NT2/D1 (cell line): ENCODE data around the gene CCDC85C.
"Not testable (repeated sequence)": the region's sequence is repeated elsewhere in the genome, so short reads cannot be mapped to it uniquely, and the experiment has no call there.

Experiments
- DNase-seq: peaks from one replicate; pipeline ENCODE4 v3.0.0-alpha.2; 2011; ENCODE audit warnings: low read depth, low spot score
- H3K27me3 ChIP-seq: 2 replicates; pipeline ENCODE4 v1.6.0; 2011; ENCODE audit warnings: mild to moderate bottlenecking; ENCODE audit not compliant: insufficient read length, insufficient read depth
- H3K36me3 ChIP-seq: 2 replicates; pipeline ENCODE4 v1.6.1; 2011; ENCODE audit warnings: mild to moderate bottlenecking, low read length, mixed read lengths; ENCODE audit not compliant: insufficient read depth, insufficient read length
- H3K4me1 ChIP-seq: 2 replicates; pipeline ENCODE4 v1.5.1; 2011; ENCODE audit not compliant: insufficient read depth, insufficient read length
- H3K4me3 ChIP-seq: 2 replicates; pipeline ENCODE4 v1.5.1; 2011; ENCODE audit warnings: low read depth; ENCODE audit not compliant: insufficient read length
- H3K9ac ChIP-seq: 2 replicates; pipeline ENCODE4 v1.6.0; 2011; ENCODE audit warnings: low read depth; ENCODE audit not compliant: insufficient read length
- H3K9me3 ChIP-seq: 2 replicates; pipeline ENCODE4 v1.5.1; 2011; ENCODE audit warnings: mild to moderate bottlenecking, low read length; ENCODE audit not compliant: insufficient read depth
- SUZ12 ChIP-seq: IDR thresholded peaks from 2 replicates; pipeline ENCODE4 v1.6.1; 2011; ENCODE audit not compliant: insufficient read length, insufficient read depth; ENCODE audit errors: extremely low read depth
- YY1 ChIP-seq: IDR thresholded peaks from 2 replicates; pipeline ENCODE4 v1.6.1; 2011; ENCODE audit not compliant: insufficient read length, insufficient read depth
- ZNF274 ChIP-seq: IDR thresholded peaks from 2 replicates; pipeline ENCODE4 v1.6.1; 2011; ENCODE audit warnings: mild to moderate bottlenecking, low read depth, low read length

The CCDC85C gene

GRCh38 chr14:99647411-99647810 lies 43.4 kb upstream of the CCDC85C start:
- Histone ChIP-seq H3K27me3 (peaks cover 24% of the 10 kb centered on the region), H3K9me3 (no peaks in the 10 kb centered on the region), H3K4me1 (peaks cover 8% of the 10 kb centered on the region), H3K36me3 (peaks cover under 1% of the 10 kb centered on the region), H3K4me3 (no peak overlapping the region), H3K9ac (no peak overlapping the region)
- TF ChIP-seq SUZ12 (no peak), YY1 (no peak), ZNF274 (no peak)
- DNase-seq, result no peak

- H3K36me3 ChIP-seq, result no peaks in the 10 kb centered on the region
- peaks cover 8% of the 10 kb centered on the region for H3K4me1 ChIP-seq
- TF ChIP-seq SUZ12, result no peak
- TF ChIP-seq YY1, result no peak
- TF ChIP-seq ZNF274, result no peak
- H3K9me3 ChIP-seq, result no peaks in the 10 kb centered on the region
- peak overlapping the region; percentile 47 for H3K4me3 ChIP-seq
- no peak for DNase-seq
- H3K9ac ChIP-seq, result peak overlapping the region; percentile 76
- H3K27me3 ChIP-seq, result peaks cover 24% of the 10 kb centered on the region
These were observed 41.8 kb upstream of the CCDC85C start for GRCh38 chr14:99645545-99646505.

GRCh38 chr14:99644723-99645544 lies 40.9 kb upstream of the CCDC85C start, which contains the start of gene HHIPL1:
Gene HHIPL1 (plus strand): TSS chr14:99645129. CDS start chr14:99645208, 79 bp downstream.
- Histone ChIP-seq H3K27me3 (peaks cover 24% of the 10 kb centered on the region), H3K9ac (peak within 1 kb of the TSS; percentile 76), H3K36me3 (no peaks in the 10 kb centered on the region), H3K4me3 (peak within 1 kb of the TSS; percentile 47), H3K4me1 (peaks cover 3% of the 10 kb centered on the region), H3K9me3 (no peaks in the 10 kb centered on the region)
- DNase-seq, result no peak
- TF ChIP-seq YY1 (no peak), SUZ12 (no peak), ZNF274 (no peak)

- Histone ChIP-seq H3K4me1 (peaks cover 3% of the 10 kb centered on the region), H3K36me3 (no peaks in the 10 kb centered on the region), H3K4me3 (no peak overlapping the region), H3K9ac (no peak overlapping the region), H3K9me3 (no peaks in the 10 kb centered on the region), H3K27me3 (peaks cover 24% of the 10 kb centered on the region)
- no peak for DNase-seq
- TF ChIP-seq ZNF274, result no peak
These were observed 40.1 kb upstream of the CCDC85C start for GRCh38 chr14:99644035-99644587.

GRCh38 chr14:99643343-99643742 lies 39.3 kb upstream of the CCDC85C start:
- Histone ChIP-seq H3K36me3 (no peaks in the 10 kb centered on the region), H3K9me3 (no peaks in the 10 kb centered on the region), H3K9ac (no peak overlapping the region), H3K4me1 (peaks cover 3% of the 10 kb centered on the region), H3K4me3 (no peak overlapping the region), H3K27me3 (peaks cover 24% of the 10 kb centered on the region)
- no peak for TF ChIP-seq SUZ12
- no peak for TF ChIP-seq YY1
- TF ChIP-seq ZNF274, result no peak
- DNase-seq, result no peak

GRCh38 chr14:99642771-99643170 lies 38.8 kb upstream of the CCDC85C start:
- peaks cover 24% of the 10 kb centered on the region for H3K27me3 ChIP-seq
- not testable (repeated sequence) for H3K4me1 ChIP-seq, DNase-seq, H3K4me3 ChIP-seq, H3K9me3 ChIP-seq, H3K36me3 ChIP-seq, H3K9ac ChIP-seq

- Histone ChIP-seq H3K36me3 (no peaks in the 10 kb centered on the region), H3K9ac (no peak overlapping the region), H3K27me3 (no peaks in the 10 kb centered on the region), H3K9me3 (no peaks in the 10 kb centered on the region), H3K4me3 (no peak overlapping the region), H3K4me1 (peaks cover 3% of the 10 kb centered on the region)
- no peak for TF ChIP-seq SUZ12
- TF ChIP-seq ZNF274, result no peak
- no peak for TF ChIP-seq YY1
- no peak for DNase-seq
These were observed 33.6 kb upstream of the CCDC85C start for GRCh38 chr14:99637624-99638023.
